ENCODE data around the gene SNAI3. TPM values are rescaled to one million over a fixed set of nuclear protein-coding genes. Genes with fewer than 3 reads are reported as not detected.

The SNAI3 gene
- total and polyA plus RNA-seq, 9 of the 15 experiments (the other 6 are each of a cell fraction or from before 2014, with no cell fraction given) = 0.04 to 4.1 (median 0.80) TPM; not detected in 1

- ATAC-seq = no peak
- Histone ChIP-seq H3K4me2 (ENCODE audit: insufficient read depth, low read length) (no peak overlapping the region), H4K20me1 (replicated peaks; ENCODE audit: control insufficient read depth, insufficient read depth, low read length) (peaks cover under 1% of the 10 kb centered on the region; the same call in 1 of the 2 replicates), H3K27me3 (ENCODE audit: control insufficient read depth in 2 of 2, insufficient read depth in 2 of 2, low read length in 2 of 2) (no peaks in the 10 kb centered on the region), H3K4me1 (replicated peaks in 1 of 2; ENCODE audit: control insufficient read depth in 2 of 2, insufficient read depth in 2 of 2, low read length in 2 of 2) (peaks cover 10 to 88% of the 10 kb centered on the region in 2 experiments), H3K4me3 (no peak overlapping the region), H3K9ac (ENCODE audit: insufficient read depth in 1 of 2, low read depth in 2 of 2, low read length in 2 of 2) (no peak overlapping the region), H3K27ac (ENCODE audit: extremely low read depth, low read depth, low read length) (no peak overlapping the region), H3K9me3 (replicated peaks; ENCODE audit: control insufficient read depth, insufficient read depth, low read depth, low read length) (no peaks in the 10 kb centered on the region), H2AFZ (ENCODE audit: low read depth, low read length) (no peak overlapping the region), H3K9me1 (ENCODE audit: control insufficient read depth, insufficient read depth, low read length) (no peaks in the 10 kb centered on the region), H3K79me2 (ENCODE audit: control insufficient read depth, insufficient read depth, low read length) (peaks cover 25% of the 10 kb centered on the region), H3K36me3 (ENCODE audit: control insufficient read depth, insufficient read depth, low read length) (peaks cover 73% of the 10 kb centered on the region; the same call in 1 of the 3 replicates)
- TF ChIP-seq NCOR1 (IDR thresholded peaks at IDR 0.05) (no peak), ATF7 (IDR thresholded peaks at IDR 0.05) (no peak), TOE1 (IDR thresholded peaks at IDR 0.05; ENCODE audit: borderline replicate concordance) (no peak), TOE1 (CRISPR knock-in tag; IDR thresholded peaks at IDR 0.05; ENCODE audit: borderline replicate concordance, low read depth) (no peak), RBFOX2 (IDR thresholded peaks at IDR 0.05; ENCODE audit: low read depth, low read length) (0 out of 2 replicates have a peak, but pooled peaks have one; percentile 0), RBM25 (IDR thresholded peaks at IDR 0.05; ENCODE audit: low read depth, low read length, severe bottlenecking) (no peak), ZBTB33 (CRISPR knock-in tag; IDR thresholded peaks at IDR 0.05) (peak; percentile 57; the same call in 1 of the 2 replicates)
- in situ Hi-C loops (cut with MboI) (no loop called here), intact Hi-C loops (cut with micrococcal nuclease) (no loop called here)
- no TSS peak for BruUV-seq (replicated peaks)
- DNase-seq (ENCODE audit: extremely low read depth in 1 of 4, low spot score in 3 of 4) = no peak
- ChIA-PET POLR2A (interaction anchor here (0.9 kb wide), 1 partner anchor 9 kb away, joined by 3 read pairs; no protein-coding TSS in a partner anchor), CTCF (ENCODE audit: low intra/inter-chr PET ratio) (interaction anchor here (0.8 kb wide), 1 partner anchor 87 kb away, joined by 3 read pairs; no protein-coding TSS in a partner anchor)
- no peak for FAIRE-seq
- 95% methylated on average over 25 of the region's 25 CpGs for WGBS (ENCODE audit: insufficient coverage, low coverage, missing lambda C conversion rate)
Observed at GRCh38 chr16:88698646-88699045, 12.3 kb upstream of the SNAI3 start.

Measured in K562 (cell line).